GM12878 (cell line): Measurements from ENCODE around the gene BLOC1S2. TPM values are rescaled to one million over a fixed set of nuclear protein-coding genes. Genes with fewer than 3 reads are reported as not detected.

Source experiments
- ATAC-seq: fragments of 200-7000 bp; cut with Tn5 transposase; 3 replicates; pipeline ENCODE4 v1.9.1; 2020; ENCODE audit warnings: mild to moderate bottlenecking, moderate library complexity
- BruUV-seq: library from RNA; stranded (reverse); fragments of 400-500 nt; replicated peaks from 2 replicates; lab custom pipeline; 2021; lab: Mats Ljungman, UMichigan
- CTCF ChIA-PET: fragments of 300-600 bp; sonication (Branson Sonifier 250); formaldehyde crosslinking; extraction: SDS; loops from one replicate; lab custom pipeline; 2021; ENCODE audit warnings: inconsistent platforms; lab: Yijun Ruan, JAX
- POLR2A ChIA-PET: fragments of 350-600 bp; formaldehyde crosslinking; extraction: SDS; loops from one replicate; lab custom pipeline; 2021; ENCODE audit warnings: inconsistent platforms; lab: Charles Lee
- RAD21 ChIA-PET: fragments of 300-600 bp; sonication (Branson Sonifier 250); formaldehyde crosslinking; loops from one replicate; lab custom pipeline; 2023; ENCODE audit warnings: antibody characterized with exemption; ENCODE audit not compliant: unreplicated experiment; lab: Charles Lee
- SMC1A ChIA-PET: fragments of 300-600 bp; sonication (Branson Sonifier 250); formaldehyde crosslinking; loops from one replicate; lab custom pipeline; 2023; ENCODE audit not compliant: unreplicated experiment, uncharacterized antibody; lab: Charles Lee
- DNase-seq: peaks from one replicate; pipeline ENCODE4 v3.0.0-alpha.2; 2011; ENCODE audit warnings: low read depth, low spot score
- FAIRE-seq: peaks from 3 replicates; lab custom pipeline; 2011; peaks lifted over from hg19 to GRCh38; lab: Jason Lieb, UNC
- H2AFZ ChIP-seq: 2 replicates; pipeline ENCODE4 v1.6.0; 2011; ENCODE audit warnings: low read depth, low read length, control low read depth; ENCODE audit not compliant: control insufficient read depth
- H3K27ac ChIP-seq: 2 replicates; pipeline ENCODE4 v1.5.1; 2011; ENCODE audit warnings: control low read depth; ENCODE audit not compliant: control insufficient read depth, insufficient read depth
- H3K27me3 ChIP-seq, 2 experiments: replicated peaks in 1 of 2; 2 replicates each; pipeline versions ENCODE4 v1.6.0 to v1.6.1; 2011; ENCODE audit warnings: low read length in 1 of 2; ENCODE audit not compliant: control insufficient read depth in 2 of 2, insufficient read depth in 2 of 2
- H3K36me3 ChIP-seq, 2 experiments: 2 replicates each; pipeline ENCODE4 v1.5.1; 2011; ENCODE audit warnings: low read length in 1 of 2; ENCODE audit not compliant: control insufficient read depth in 2 of 2, insufficient read depth in 2 of 2
- H3K4me1 ChIP-seq: 2 replicates; pipeline ENCODE4 v1.6.1; 2011; ENCODE audit warnings: mild to moderate bottlenecking, low read length, moderate library complexity, mixed read lengths; ENCODE audit not compliant: control insufficient read depth, insufficient read depth
- H3K4me2 ChIP-seq: 2 replicates; pipeline ENCODE4 v1.6.0; 2011; ENCODE audit warnings: control low read depth; ENCODE audit not compliant: control insufficient read depth, insufficient read depth
- H3K4me3 ChIP-seq: fragments of 200-600 bp; sonication (generic); 2 replicates; pipeline ENCODE4 v1.5.1; 2016
- H3K79me2 ChIP-seq: 2 replicates; pipeline ENCODE4 v1.6.0; 2011; ENCODE audit warnings: low read length; ENCODE audit not compliant: control insufficient read depth, insufficient read depth
- H3K9ac ChIP-seq: 2 replicates; pipeline ENCODE4 v1.8.0; 2011; ENCODE audit warnings: low read length, control low read depth, mixed read lengths; ENCODE audit not compliant: control insufficient read depth, insufficient read depth
- H3K9me3 ChIP-seq: replicated peaks from 3 replicates; pipeline ENCODE4 v1.5.1; 2011; ENCODE audit warnings: mild to moderate bottlenecking, low read length; ENCODE audit not compliant: control insufficient read depth, insufficient read depth
- H4K20me1 ChIP-seq: 2 replicates; pipeline ENCODE4 v1.6.0; 2011; ENCODE audit not compliant: control insufficient read depth, insufficient read depth
- ASH2L ChIP-seq: fragments of 300-600, 200-600 bp; sonication (generic); IDR thresholded peaks from 2 replicates; pipeline ENCODE4 v1.6.1; 2017; ENCODE audit warnings: low read depth, mild to moderate bottlenecking, borderline replicate concordance
- ATF7 ChIP-seq: fragments of 450-650 bp; IDR thresholded peaks from 2 replicates; pipeline ENCODE4 v1.6.1; 2016; ENCODE audit warnings: low read depth, mild to moderate bottlenecking
- ESRRA ChIP-seq: IDR thresholded peaks from 2 replicates; pipeline ENCODE4 v1.6.1; 2012; ENCODE audit warnings: mild to moderate bottlenecking, low read length, improper control_type of control experiment
- FOXK2 ChIP-seq: fragments of 450-650 bp; IDR thresholded peaks from 2 replicates; pipeline ENCODE4 v1.6.1; 2017; ENCODE audit warnings: mild to moderate bottlenecking, moderate library complexity
- GABPA ChIP-seq: IDR thresholded peaks from 2 replicates; pipeline ENCODE4 v1.6.1; 2014; ENCODE audit warnings: antibody characterized with exemption, low read depth, mild to moderate bottlenecking, inconsistent platforms
- GATAD2B ChIP-seq: fragments of 450-650 bp; conservative IDR thresholded peaks from 2 replicates; pipeline ENCODE4 v1.6.1; 2017; ENCODE audit warnings: low read depth, mild to moderate bottlenecking, moderate library complexity
- HCFC1 ChIP-seq: fragments of 150-350 bp; IDR thresholded peaks from 2 replicates; pipeline ENCODE4 v1.6.1; 2014; ENCODE audit warnings: low read length
- IKZF2 ChIP-seq, 2 experiments: fragments of 450-650 bp; IDR thresholded peaks; 2 replicates each; pipeline ENCODE4 v1.6.1; 2017; ENCODE audit warnings: mild to moderate bottlenecking in 2 of 2, moderate library complexity in 2 of 2
- MAX ChIP-seq: IDR thresholded peaks from 2 replicates; pipeline ENCODE4 v1.6.1; 2012; ENCODE audit warnings: low read depth, low read length, improper control_type of control experiment
- MEF2B ChIP-seq: fragments of 450-650 bp; IDR thresholded peaks from 2 replicates; pipeline ENCODE4 v1.6.1; 2018; ENCODE audit warnings: mild to moderate bottlenecking, moderate library complexity; ENCODE audit not compliant: partially characterized antibody, poor library complexity, severe bottlenecking
- MTA2 ChIP-seq: fragments of 450-650 bp; IDR thresholded peaks from 2 replicates; pipeline ENCODE4 v1.6.1; 2016; ENCODE audit warnings: low read depth, mild to moderate bottlenecking, moderate library complexity
- RAD21 ChIP-seq: IDR thresholded peaks from 2 replicates; pipeline ENCODE4 v1.6.1; 2011; ENCODE audit warnings: mild to moderate bottlenecking, low read depth, low read length, moderate library complexity; ENCODE audit not compliant: insufficient read depth
- TBL1XR1 ChIP-seq: IDR thresholded peaks from 2 replicates; pipeline ENCODE4 v1.6.1; 2012; ENCODE audit warnings: low read depth, low read length, improper control_type of control experiment
- ZBED1 ChIP-seq: IDR thresholded peaks from 2 replicates; pipeline ENCODE4 v1.6.1; 2016; ENCODE audit warnings: borderline replicate concordance
- ZNF217 ChIP-seq: fragments of 450-650 bp; IDR thresholded peaks from 2 replicates; pipeline ENCODE4 v1.6.1; 2017; ENCODE audit warnings: antibody characterized with exemption, mild to moderate bottlenecking
- WGBS: methylation state at CpG from one replicate; pipeline ENCODE4 v1.1.6; 2016; ENCODE audit warnings: low lambda C conversion rate; ENCODE audit not compliant: insufficient replicate concordance, insufficient coverage; ENCODE audit errors: missing lambda C conversion rate; 5-methylcytosine and 5-hydroxymethylcytosine counted together
- in situ Hi-C: fragments of 300-500 bp; cut with MboI; formaldehyde crosslinking; loops from 9 replicates; pipeline ENCODE4 v1.14.3; 2018; ENCODE audit warnings: mixed read lengths
- intact Hi-C: fragments of 100-400 bp; cut with micrococcal nuclease; formaldehyde crosslinking; loops from one replicate; pipeline ENCODE4 v1.14.2; 2022; ENCODE audit not compliant: unreplicated experiment
- polyA plus RNA-seq, 11 experiments: library from polyadenylated mRNA; depleted of rRNA in 4 of 11; unstranded in 6 of 11; stranded (reverse) in 5 of 11; fragments of >200 nt; fragmentation: Nextera tagmentation in 4 of 11; fragmentation: Illumina TruSeq in 1 of 11; extraction: Ambion mirVana in 4 of 11; extraction: Trizol in 1 of 11; gene quantifications; 1 replicate in 1 of 11; 2 replicates in 10 of 11; pipeline versions ENCODE4 v1.2.1 to v1.2.3, GENCODE V29; 2011 to 2016; ENCODE audit warnings: inconsistent platforms in 2 of 11, missing spikeins in 2 of 11, low read depth in 1 of 11
- total RNA-seq, 4 experiments: library from RNA; depleted of rRNA in 3 of 4; stranded (reverse); fragments of >200 nt in 3 of 4; fragmentation: Illumina TruSeq in 1 of 4; extraction: Trizol in 1 of 4; gene quantifications; 2 replicates each; pipeline versions ENCODE4 v1.2.1 to v1.2.3, GENCODE V29; 2013 to 2021
- TF ChIP-seq, protein P1 (sequence below): IDR thresholded peaks from 2 replicates; pipeline ENCODE4 v1.6.1; 2011; ENCODE audit warnings: borderline replicate concordance, low read depth, mild to moderate bottlenecking, moderate library complexity, mixed read lengths, low read length; ENCODE audit not compliant: insufficient read depth; ENCODE audit errors: extremely low read length
- TF ChIP-seq, protein P2 (sequence below): IDR thresholded peaks from 2 replicates; pipeline ENCODE4 v1.6.1; 2011; ENCODE audit warnings: low read depth, low read length, improper control_type of control experiment, borderline replicate concordance

The BLOC1S2 gene
- total and polyA plus RNA-seq, 10 of the 15 experiments (the other 5 are each of a cell fraction or from before 2014, with no cell fraction given) = 58.6 to 164 (median 79.5) TPM

DNA sequence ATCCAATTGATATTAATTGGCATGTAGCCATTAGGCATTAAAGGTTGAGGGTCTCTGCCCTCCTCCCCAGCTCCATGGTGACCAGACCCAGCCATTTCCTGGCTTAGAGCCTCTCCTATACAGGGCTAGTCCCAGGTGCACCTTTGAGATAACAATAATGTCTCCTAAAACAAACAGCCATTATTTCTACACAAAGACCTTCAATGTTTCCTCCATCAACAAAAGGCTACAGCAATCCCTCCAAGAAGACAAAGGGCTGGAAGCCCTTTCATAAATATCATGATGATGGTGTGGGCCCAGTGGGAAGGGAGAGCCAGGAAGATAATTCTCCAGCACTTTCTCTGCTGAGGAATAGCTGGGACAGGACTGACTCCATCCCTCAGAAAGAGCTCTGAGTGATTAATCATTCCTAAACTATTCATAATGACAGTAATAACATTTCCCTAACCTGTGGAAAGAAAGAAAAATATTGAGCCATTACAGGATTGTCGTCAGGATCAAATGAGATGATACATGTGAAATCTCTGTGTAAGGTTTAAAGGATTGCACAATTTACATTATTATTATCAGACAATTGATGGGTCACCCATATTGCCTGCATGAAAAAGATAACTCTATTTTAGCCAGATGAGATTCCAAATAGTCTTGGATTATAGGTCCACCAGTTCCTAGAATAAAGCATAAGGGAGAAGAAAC, 33.4 kb upstream of the BLOC1S2 start:
- FAIRE-seq (no peak), ATAC-seq (no peak), DNase-seq (no peak)
- 0% methylated on average over 1 of the region's 1 CpG for WGBS
- Histone ChIP-seq H3K9me3 (no peaks in the 10 kb centered on the region), H3K27ac (no peak overlapping the region), H3K27me3 (no peaks in the 10 kb centered on the region; a peak in 2 of 4 replicates), H3K4me3 (no peak overlapping the region), H4K20me1 (no peaks in the 10 kb centered on the region), H2AFZ (no peak overlapping the region), H3K36me3 (no peaks in the 10 kb centered on the region), H3K9ac (no peak overlapping the region), H3K4me2 (no peak overlapping the region), H3K79me2 (no peaks in the 10 kb centered on the region), H3K4me1 (no peaks in the 10 kb centered on the region)
- RAD21 ChIA-PET = no interaction called here
- SMC1A ChIA-PET = no interaction called here
- TF ChIP-seq MTA2 (no peak), IKZF2 (IDR thresholded peaks at IDR 0.05) (no peak), ESRRA (no peak), TBL1XR1 (no peak), MAX (no peak), ASH2L (no peak), MEF2B (no peak), HCFC1 (no peak), FOXK2 (no peak), RAD21 (no peak), GABPA (no peak), ATF7 (no peak), ZNF217 (no peak), ZBED1 (no peak), GATAD2B (no peak)
- TF ChIP-seq, protein P1, sequence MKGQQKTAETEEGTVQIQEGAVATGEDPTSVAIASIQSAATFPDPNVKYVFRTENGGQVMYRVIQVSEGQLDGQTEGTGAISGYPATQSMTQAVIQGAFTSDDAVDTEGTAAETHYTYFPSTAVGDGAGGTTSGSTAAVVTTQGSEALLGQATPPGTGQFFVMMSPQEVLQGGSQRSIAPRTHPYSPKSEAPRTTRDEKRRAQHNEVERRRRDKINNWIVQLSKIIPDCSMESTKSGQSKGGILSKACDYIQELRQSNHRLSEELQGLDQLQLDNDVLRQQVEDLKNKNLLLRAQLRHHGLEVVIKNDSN = no peak
- TF ChIP-seq, protein P2, sequence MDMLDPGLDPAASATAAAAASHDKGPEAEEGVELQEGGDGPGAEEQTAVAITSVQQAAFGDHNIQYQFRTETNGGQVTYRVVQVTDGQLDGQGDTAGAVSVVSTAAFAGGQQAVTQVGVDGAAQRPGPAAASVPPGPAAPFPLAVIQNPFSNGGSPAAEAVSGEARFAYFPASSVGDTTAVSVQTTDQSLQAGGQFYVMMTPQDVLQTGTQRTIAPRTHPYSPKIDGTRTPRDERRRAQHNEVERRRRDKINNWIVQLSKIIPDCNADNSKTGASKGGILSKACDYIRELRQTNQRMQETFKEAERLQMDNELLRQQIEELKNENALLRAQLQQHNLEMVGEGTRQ = no peak
- CTCF ChIA-PET = no interaction called here
- no TSS peak for BruUV-seq
- in situ Hi-C loops = no loop called here
- intact Hi-C loops = no loop called here
- POLR2A ChIA-PET = no interaction called here
